ENCODE data around the gene RAC3.

GRCh38 chr17:81994593-81995462, 36.6 kb upstream of the RAC3 start:
- TF ChIP-seq NFIC (IDR thresholded peaks at IDR 0.05) = no peak
- TF ChIP-seq TEAD4 (IDR thresholded peaks at IDR 0.05) = no peak
- no peak for TF ChIP-seq EGR1 (IDR thresholded peaks at IDR 0.05)
- TF ChIP-seq CEBPB (IDR thresholded peaks at IDR 0.05) = no peak
- no peak for TF ChIP-seq EP300 (IDR thresholded peaks at IDR 0.05; ENCODE audit: borderline replicate concordance)
